HG03039 (cell line): ENCODE measurements around the gene ITGA7.

Experiments used
- ATAC-seq: cut with Tn5 transposase; IDR thresholded peaks from one replicate; pipeline ENCODE4 v1.9.1; 2021; ENCODE audit warnings: mild to moderate bottlenecking, moderate library complexity; ENCODE audit not compliant: unreplicated experiment

ITGA7 gene

GRCh38 chr12:55707841-55708694 is at the start of gene ITGA7:
ITGA7 (minus strand) TSS chr12:55707904; CDS start chr12:55707682, 222 bp downstream.
- no peak for ATAC-seq

GRCh38 chr12:55755246-55755645 is 47.5 kb upstream of the ITGA7 start:
- ATAC-seq: no peak

GRCh38 chr12:55748230-55748993 is 40.7 kb upstream of the ITGA7 start:
- no peak for ATAC-seq

GRCh38 chr12:55746913-55747231 is 39.2 kb upstream of the ITGA7 start:
- ATAC-seq: no peak

GRCh38 chr12:55746174-55746912 is 38.6 kb upstream of the ITGA7 start:
- ATAC-seq: no peak

- ATAC-seq: no peak
Observed at GRCh38 chr12:55745361-55746173, 37.9 kb upstream of the ITGA7 start.

GRCh38 chr12:55744340-55745030 is 36.8 kb upstream of the ITGA7 start:
- no peak for ATAC-seq

GRCh38 chr12:55743406-55744339 is 36.0 kb upstream of the ITGA7 start:
- peak; percentile 35 for ATAC-seq

- ATAC-seq: peak; percentile 36
Observed at GRCh38 chr12:55742719-55743405, 35.2 kb upstream of the ITGA7 start, which contains the start of gene GDF11. GDF11 (plus strand) TSS chr12:55743122; CDS start chr12:55743317, 195 bp downstream.

- ATAC-seq: no peak
Observed at GRCh38 chr12:55741931-55742680, 34.4 kb upstream of the ITGA7 start.

GRCh38 chr12:55739025-55739378 is 31.3 kb upstream of the ITGA7 start:
- no peak for ATAC-seq

- ATAC-seq: peak; percentile 66
Observed at GRCh38 chr12:55738123-55739024, 30.7 kb upstream of the ITGA7 start.

GRCh38 chr12:55737581-55738122 is 29.9 kb upstream of the ITGA7 start:
- no peak for ATAC-seq

- no peak for ATAC-seq
Observed at GRCh38 chr12:55736780-55737580, 29.3 kb upstream of the ITGA7 start.

- no peak for ATAC-seq
Observed at GRCh38 chr12:55736076-55736475, 28.4 kb upstream of the ITGA7 start.
